ENCODE results near the gene BCL11A. TPM values are rescaled to one million over a fixed set of nuclear protein-coding genes. Genes with fewer than 3 reads are reported as not detected.

Gene BCL11A
- total RNA-seq, 6 experiments from 2014 or later: 0.06 to 0.80 (median 0.37) TPM

DNA sequence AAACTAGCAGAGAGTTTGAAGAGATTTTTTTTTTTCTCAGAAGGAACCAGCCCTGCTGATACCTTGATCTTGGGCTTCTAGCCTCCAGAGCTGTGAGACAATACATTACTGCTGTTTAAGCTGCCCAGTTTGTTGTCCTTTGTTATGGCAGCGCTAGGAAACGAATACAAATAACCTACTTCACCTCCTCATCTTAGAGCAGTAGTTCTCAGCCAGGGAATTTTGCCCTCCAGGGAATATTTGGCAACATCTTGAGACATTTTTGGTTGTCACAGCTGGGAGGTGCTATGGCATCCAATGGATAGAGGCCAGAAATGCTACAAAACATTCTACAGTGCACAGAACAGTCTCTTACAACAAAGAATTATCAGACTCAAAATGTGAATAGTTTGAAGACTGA is 43.9 kb upstream of the BCL11A start:
- Histone ChIP-seq H3K27me3 (no peaks in the 10 kb centered on the region), H3K4me1 (no peaks in the 10 kb centered on the region), H3K9me3 (no peaks in the 10 kb centered on the region), H3K36me3 (no peaks in the 10 kb centered on the region), H3K4me3 (no peak overlapping the region), H3K27ac (no peak overlapping the region)
- no CpG with 5 or more reads among the region's 2 CpGs for WGBS (ENCODE audit: insufficient coverage, low coverage, low lambda C conversion rate, missing lambda C conversion rate)
- intact Hi-C loops (cut with DNase I): no loop called here
- DNase-seq: no peak
- no peak for ATAC-seq
- TF ChIP-seq, protein P1, sequence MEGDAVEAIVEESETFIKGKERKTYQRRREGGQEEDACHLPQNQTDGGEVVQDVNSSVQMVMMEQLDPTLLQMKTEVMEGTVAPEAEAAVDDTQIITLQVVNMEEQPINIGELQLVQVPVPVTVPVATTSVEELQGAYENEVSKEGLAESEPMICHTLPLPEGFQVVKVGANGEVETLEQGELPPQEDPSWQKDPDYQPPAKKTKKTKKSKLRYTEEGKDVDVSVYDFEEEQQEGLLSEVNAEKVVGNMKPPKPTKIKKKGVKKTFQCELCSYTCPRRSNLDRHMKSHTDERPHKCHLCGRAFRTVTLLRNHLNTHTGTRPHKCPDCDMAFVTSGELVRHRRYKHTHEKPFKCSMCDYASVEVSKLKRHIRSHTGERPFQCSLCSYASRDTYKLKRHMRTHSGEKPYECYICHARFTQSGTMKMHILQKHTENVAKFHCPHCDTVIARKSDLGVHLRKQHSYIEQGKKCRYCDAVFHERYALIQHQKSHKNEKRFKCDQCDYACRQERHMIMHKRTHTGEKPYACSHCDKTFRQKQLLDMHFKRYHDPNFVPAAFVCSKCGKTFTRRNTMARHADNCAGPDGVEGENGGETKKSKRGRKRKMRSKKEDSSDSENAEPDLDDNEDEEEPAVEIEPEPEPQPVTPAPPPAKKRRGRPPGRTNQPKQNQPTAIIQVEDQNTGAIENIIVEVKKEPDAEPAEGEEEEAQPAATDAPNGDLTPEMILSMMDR (IDR thresholded peaks at IDR 0.05): no peak
- no peak for TF ChIP-seq POLR2A (IDR thresholded peaks at IDR 0.05)

DNA sequence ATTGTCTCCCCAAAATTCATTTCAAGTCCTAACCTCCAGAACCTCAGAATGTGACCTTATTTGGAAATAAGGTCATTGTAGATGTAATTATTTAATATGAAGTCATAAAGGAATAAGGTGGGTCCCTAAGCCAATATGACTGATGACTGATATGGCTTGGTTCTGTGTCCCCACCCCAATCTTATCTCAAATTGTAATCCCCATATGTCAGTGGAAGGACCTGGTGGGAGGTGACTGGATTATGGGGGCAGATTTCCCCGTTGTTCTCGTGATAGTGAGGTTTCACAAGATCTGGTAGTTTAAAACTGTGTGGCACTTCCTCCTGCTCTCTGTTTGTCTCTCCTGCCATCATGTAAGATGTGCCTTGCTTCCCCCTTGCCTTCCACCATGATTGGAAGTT is 43.0 kb upstream of the BCL11A start:
- no peaks in the 10 kb centered on the region for H3K9me3 ChIP-seq
- no peaks in the 10 kb centered on the region for H3K4me1 ChIP-seq
- intact Hi-C loops (cut with DNase I): no loop called here
- 20% methylated on average over 1 of the region's 2 CpGs for WGBS (ENCODE audit: insufficient coverage, low coverage, low lambda C conversion rate, missing lambda C conversion rate)
- H3K27me3 ChIP-seq: no peaks in the 10 kb centered on the region
- H3K4me3 ChIP-seq: no peak overlapping the region
- no peak for TF ChIP-seq POLR2A (IDR thresholded peaks at IDR 0.05)
- TF ChIP-seq, protein P1 (IDR thresholded peaks at IDR 0.05): no peak
- H3K27ac ChIP-seq: no peak overlapping the region
- H3K36me3 ChIP-seq: no peaks in the 10 kb centered on the region
- ATAC-seq: no peak
- DNase-seq: no peak

DNA sequence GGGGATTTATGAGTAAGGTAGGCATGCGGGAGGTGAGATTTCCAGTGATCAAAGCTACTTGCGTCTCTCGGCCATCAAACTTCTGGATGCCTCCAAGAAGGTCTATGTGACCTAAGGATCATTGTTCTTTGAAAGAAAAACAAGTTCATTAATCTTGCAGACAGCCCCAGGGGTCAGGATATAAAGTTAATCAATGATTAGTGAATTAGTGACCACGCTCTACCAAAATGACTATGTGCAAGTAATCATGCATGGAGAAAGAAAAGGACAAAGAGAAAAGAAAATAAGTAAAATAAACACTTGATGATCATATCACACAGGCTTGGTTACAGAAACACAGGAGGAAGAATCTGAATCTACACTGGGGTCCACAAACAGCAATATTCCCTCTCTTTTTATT is 42.5 kb upstream of the BCL11A start:
- no peaks in the 10 kb centered on the region for H3K4me1 ChIP-seq
- WGBS (ENCODE audit: insufficient coverage, low coverage, low lambda C conversion rate, missing lambda C conversion rate): 72% methylated on average over 4 of the region's 4 CpGs
- no peaks in the 10 kb centered on the region for H3K36me3 ChIP-seq
- no peaks in the 10 kb centered on the region for H3K27me3 ChIP-seq
- ATAC-seq (no peak), DNase-seq (no peak)
- no peaks in the 10 kb centered on the region for H3K9me3 ChIP-seq
- intact Hi-C loops (cut with DNase I): no loop called here
- TF ChIP-seq POLR2A (IDR thresholded peaks at IDR 0.05): no peak
- TF ChIP-seq, protein P1 (IDR thresholded peaks at IDR 0.05): no peak
- no peak overlapping the region for H3K27ac ChIP-seq
- no peak overlapping the region for H3K4me3 ChIP-seq

- Histone ChIP-seq H3K36me3 (no peaks in the 10 kb centered on the region), H3K4me3 (no peak overlapping the region), H3K27me3 (no peaks in the 10 kb centered on the region), H3K9me3 (no peaks in the 10 kb centered on the region), H3K4me1 (no peaks in the 10 kb centered on the region), H3K27ac (no peak overlapping the region)
- ATAC-seq: no peak
- TF ChIP-seq, protein P1 (IDR thresholded peaks at IDR 0.05): no peak
- no peak for TF ChIP-seq POLR2A (IDR thresholded peaks at IDR 0.05)
- no peak for DNase-seq
- intact Hi-C loops (cut with DNase I): no loop called here
Observed at GRCh38 chr2:60589104-60589503, 35.6 kb upstream of the BCL11A start.

- TF ChIP-seq, protein P1 (IDR thresholded peaks at IDR 0.05): no peak
- TF ChIP-seq POLR2A (IDR thresholded peaks at IDR 0.05): no peak
- no peaks in the 10 kb centered on the region for H3K36me3 ChIP-seq
- 78% methylated on average over 6 of the region's 6 CpGs for WGBS (ENCODE audit: insufficient coverage, low coverage, low lambda C conversion rate, missing lambda C conversion rate)
- H3K27me3 ChIP-seq: no peaks in the 10 kb centered on the region
- DNase-seq: no peak
- H3K27ac ChIP-seq: no peak overlapping the region
- H3K9me3 ChIP-seq: no peaks in the 10 kb centered on the region
- ATAC-seq: no peak
- H3K4me1 ChIP-seq: peaks cover 0 to 4% (median 0%) of the 10 kb centered on the region in 4 donors
- intact Hi-C loops (cut with DNase I): no loop called here
- no peak overlapping the region for H3K4me3 ChIP-seq
Observed at GRCh38 chr2:60586081-60586480, 32.6 kb upstream of the BCL11A start.
